NCI-H2196 treated with DMSO at 0.1 percent for 48 hours (cell line): Measurements from ENCODE around the gene LARP1B.
A peak's percentile ranks its signal among the peaks of the same experiment; 100 is the strongest.
"Not testable (repeated sequence)": the region's sequence is repeated elsewhere in the genome, so short reads cannot be mapped to it uniquely, and the experiment has no call there.

ENCODE experiments used
- DNase-seq: peaks from one replicate; lab custom pipeline; 2025; ENCODE audit not compliant: unreplicated experiment; lab: John Stamatoyannopoulos, UW

LARP1B gene

DNA sequence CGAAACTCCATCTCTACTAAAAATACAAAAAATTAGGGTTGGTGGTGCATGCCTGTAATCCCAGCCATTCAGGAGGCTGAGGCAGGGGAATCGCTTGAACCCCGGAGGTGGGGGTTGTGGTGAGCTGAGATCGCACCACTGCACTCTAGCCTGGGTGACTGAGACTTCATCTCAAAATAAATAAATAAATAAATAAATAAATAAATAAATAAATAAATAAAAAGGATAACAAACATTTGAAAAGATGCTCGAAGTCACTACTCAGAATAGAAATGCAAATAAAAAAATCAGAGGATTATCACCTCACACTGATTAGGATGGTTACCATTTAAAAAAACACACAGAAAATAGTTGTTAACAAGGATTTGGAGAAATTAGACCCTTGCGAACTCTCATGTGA, 73.8 kb downstream of the LARP1B start:
- no peak for DNase-seq

DNA sequence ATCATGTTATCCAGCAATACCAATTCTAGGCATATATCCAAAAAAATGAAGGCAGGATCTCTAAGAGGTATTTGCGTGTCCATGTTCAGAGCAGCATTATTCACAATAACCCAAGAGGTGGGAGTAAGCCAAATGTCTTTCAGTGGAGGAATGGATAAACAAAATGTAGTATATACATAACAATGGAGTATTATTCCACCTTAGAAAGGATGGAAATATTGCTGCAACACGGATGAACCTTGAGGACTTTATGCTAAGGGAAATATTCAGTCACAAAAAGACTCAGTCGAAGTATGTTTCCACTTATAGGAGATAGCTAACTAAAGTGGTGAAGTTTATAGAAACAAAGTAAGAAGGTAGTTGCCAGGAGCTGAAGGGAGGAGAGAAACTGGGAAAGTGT, 74.3 kb downstream of the LARP1B start:
- no peak for DNase-seq

DNA sequence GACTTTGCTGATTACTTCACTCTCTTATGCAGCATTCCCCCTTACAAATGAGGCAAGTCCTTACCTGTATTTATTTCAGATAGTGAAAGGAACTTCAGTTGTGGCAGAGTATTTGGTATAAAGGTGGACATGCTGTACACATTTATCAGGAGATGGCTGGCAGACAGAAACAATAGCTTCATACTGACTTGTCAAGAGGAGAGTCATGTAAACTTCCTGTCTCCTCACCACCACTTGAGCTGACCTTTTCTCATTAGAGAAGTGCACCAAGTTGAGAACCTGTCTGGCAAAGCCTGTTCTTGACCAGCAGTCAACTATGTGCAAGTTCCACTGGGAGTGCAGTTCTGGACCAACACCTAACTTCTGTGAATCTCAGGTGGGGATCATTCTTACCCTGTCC, 80.8 kb downstream of the LARP1B start:
- no peak for DNase-seq

DNA sequence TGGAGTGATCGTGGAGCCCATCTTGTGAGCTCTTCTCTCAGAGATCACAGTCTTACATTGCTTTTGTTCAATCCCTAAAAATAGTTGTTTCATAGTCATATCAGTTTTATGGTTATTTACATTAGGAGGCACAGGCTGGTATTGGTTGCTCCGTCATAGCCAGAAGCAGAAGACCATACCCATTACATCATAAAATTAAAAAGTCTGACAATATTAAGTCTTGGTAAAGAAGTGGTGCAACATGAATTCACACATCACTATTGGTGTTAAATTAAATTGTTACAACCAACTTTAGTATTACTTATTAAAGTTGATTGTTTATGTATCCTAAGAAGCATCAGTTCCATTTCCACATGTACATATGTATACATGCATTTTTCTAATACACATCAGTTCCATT, 84.6 kb downstream of the LARP1B start:
- DNase-seq = no peak

DNA sequence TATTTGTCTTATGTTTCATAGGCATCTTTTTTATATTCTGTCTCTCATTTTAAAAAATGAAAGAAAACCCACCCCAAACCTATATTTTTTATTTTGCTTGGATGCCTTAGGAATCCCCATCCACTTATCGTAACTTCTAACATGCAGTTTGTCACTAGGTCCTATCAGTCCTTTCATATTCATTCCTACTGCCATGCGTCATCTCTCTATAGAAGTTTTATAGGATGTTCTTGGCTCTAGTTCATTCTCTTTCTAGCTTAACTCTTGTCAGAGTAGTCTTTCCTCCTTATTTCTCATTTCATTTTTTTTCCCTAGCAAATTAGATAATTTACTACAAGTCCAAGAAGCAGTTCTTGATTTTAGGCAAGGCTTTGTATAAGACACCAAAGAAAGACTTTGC, 92.7 kb downstream of the LARP1B start:
- no peak for DNase-seq

DNA sequence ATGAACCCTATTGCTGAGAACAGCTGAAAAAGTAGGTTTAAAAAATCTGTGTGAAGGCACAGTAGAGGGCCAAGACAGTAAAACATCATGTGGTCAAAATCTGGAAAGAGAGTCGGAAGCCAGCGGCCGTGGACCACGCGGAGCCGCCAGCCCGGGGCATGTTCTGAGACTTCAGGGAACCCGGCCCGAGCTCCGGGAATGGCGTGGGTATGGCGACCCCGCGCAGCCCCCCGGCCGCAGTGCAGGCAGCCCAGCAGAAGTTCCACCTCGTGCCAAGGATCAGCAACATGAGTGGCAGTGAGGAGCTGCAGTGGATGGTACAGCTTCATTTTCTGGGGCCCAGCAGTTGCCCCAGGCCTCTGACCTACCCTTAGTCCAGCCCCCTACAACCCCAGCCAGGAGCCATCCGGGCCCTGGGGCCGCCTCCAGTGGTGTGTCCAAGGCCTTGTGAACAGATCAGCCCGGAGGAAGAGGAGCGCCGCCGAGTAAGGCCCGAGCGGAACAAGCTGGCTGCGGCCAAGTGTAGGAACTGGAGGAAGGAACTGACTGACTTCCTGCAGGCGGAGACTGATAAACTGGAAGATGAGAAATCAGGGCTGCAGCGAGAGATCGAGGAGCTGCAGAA, 94.2 kb downstream of the LARP1B start:
- no peak for DNase-seq

DNA sequence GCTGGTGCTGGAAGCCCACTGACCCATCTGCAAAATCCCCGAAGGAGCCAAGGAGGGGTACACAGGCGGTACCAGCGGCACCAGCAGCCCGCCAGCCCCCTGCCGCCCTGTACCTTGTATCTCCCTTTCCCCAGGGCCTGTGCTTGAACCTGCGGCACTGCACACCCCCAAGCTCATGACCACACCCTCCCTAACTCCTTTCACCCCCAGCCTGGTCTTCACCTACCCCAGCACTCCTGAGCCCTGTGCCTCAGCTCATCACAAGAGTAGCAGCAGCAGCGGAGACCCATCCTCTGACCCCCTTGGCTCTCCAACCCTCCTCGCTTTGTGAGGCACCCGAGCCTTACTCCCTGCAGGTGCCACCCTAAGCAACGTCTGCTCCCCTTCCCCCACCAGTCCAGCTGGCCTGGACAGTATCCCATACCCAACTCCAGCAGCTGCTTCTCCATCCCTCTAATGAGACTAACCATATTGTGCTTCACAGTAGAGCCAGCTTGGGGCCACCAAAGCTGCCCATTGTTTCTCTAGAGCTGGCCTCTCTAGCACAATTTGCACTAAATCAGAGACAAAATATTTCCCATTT, 94.9 kb downstream of the LARP1B start:
- no peak for DNase-seq

DNA sequence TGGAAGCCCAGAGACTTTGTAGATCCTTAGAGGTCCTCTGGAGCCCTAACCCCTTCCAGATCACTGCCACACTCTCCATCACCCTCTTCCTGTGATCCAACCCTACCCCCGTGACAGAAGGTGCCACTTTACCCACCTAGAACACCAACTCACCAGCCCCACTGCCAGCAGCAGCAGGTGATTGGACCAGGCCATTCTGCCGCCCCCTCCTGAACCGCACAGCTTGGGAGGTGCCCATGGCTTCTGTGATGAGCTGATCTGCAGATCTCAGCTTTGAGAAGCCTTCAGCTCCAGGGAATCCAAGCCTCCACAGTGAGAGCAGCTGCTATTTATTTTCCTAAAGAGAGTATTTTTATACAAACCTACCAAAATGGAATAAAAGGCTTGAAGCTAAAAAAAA, 95.4 kb downstream of the LARP1B start:
- DNase-seq = not testable (repeated sequence)

DNA sequence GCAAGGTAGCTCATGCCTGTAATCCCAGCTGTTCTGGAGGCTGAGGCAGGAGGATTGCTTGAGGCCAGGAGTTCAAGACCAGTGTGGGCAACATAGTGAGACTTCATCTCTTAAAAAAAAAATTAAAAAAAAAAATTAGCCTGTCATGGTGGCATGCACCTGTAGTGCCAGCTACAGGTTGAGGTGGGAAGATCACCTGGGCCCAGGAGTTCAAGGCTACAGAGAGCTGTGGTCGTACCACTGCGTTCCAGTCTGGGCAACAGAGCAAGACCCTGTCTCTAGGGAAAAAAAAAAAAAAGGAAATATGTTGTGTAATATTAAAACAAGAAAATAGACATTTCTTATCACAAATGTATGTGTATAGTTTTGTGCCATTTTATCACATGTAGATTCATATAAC, 97.8 kb downstream of the LARP1B start:
- DNase-seq = no peak

DNA sequence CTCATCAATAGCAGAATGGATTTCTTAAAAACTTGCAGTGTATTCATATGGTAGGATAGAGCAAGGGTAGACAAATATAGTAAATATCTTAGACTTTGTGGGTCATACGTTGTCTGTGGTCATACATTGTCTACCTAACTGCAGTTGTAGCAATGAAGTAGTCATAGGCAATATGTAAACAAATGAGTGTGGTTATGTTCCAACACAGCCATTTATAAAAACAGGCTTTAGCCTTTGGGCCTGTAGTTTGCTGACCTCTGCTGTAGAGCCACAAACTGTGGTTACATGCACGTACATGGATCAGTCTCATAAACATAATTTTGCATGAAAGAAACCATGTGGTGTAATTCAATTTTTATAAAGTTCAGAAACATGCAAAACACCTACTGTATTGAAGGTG, 98.9 kb downstream of the LARP1B start:
- no peak for DNase-seq

DNA sequence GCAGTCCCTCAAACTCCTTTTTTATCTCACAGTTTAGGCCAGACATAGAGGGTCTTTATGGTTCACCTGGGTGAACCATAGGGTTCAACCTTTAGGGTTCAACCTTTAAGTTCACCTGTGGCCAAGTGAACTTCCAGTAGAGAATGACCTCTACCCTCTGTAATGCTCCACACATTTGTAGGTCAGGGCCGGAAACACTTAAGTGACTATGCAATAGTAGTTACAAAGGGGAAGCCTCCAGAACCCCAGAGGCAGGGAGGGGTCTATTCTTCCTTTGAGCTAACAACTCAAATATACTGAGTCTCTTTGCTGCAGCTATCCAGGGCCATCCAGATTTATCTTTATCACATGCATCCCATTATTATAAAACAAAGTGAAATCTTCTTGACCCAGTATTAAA, 100.0 kb downstream of the LARP1B start:
- no peak for DNase-seq

DNA sequence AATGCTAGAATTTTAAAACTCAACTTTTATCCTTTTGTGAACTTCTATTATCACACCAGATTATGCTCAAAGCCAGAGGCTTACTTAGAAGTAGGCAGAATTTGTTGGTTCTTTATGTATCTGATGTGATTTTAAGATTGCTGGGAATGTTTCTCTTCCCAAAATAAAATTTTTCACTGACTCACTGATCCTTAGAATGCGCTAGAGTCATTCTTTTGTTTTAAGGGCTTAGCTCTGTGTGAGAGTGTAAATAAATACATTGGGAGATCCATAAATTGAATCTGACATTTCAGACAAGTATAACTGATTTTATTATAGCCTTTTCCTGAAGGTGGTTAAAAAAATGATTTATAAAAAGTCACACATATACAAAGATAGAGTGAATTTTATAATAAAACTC, 101.3 kb downstream of the LARP1B start:
- no peak for DNase-seq

DNA sequence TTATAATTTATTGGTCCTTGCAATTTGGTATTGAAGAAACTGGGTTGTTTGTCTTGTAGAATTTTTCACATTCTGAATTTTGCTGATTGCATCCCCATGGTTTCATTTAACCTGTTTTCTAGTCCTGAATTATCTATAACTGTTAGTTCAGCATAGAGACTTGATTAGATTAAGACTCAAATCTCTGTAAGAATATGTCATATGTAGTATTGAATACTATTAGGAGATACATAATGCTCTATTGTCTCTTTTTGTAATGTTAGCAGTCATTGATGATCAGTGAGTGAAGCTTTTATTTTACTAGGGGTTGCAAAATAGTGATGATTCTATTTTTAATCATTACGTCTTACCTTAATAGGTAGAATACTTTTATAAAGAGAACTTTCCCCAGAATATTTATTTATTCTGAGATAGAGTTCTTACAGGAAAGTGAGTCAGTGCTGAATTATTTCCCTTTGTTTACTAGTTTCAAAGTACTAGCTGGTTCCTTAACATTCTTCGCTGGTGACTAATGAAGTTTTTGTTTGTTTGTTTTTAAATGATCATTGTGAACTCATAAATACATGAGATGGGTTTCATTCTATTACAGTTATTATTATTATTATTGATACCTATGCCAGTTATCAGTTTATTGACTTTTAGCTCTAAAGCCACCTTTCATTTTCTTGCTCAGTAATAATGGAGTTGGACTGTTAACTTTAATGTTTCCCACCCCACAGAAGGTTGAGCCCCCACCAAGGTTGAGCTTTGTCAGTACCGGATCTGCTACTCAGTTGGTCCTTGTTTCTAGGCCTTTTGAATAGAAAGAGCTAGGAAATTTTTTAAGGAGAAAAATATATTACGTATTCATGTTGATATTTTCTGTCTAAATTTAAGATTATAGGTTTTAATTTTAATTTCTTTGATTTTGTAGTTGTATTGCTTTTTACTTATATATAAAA, 102.3 kb downstream of the LARP1B start:
- no peak for DNase-seq

DNA sequence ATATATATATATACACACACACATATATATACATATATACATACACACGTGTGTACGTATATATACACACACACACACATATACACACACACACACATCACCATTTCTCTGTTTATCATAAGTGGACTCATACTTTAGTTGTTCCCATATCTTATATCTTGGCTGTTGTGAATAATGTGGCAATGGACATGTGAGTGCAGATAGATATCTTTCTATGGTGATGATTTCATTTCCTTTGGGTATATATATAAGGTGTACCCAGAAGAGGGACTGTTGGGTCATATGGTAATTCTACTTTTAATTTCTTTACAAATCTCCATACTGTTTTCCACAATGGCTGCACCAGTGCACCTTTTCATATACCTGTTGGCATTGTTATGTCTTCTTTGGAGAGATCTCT, 105.9 kb downstream of the LARP1B start:
- DNase-seq = no peak

DNA sequence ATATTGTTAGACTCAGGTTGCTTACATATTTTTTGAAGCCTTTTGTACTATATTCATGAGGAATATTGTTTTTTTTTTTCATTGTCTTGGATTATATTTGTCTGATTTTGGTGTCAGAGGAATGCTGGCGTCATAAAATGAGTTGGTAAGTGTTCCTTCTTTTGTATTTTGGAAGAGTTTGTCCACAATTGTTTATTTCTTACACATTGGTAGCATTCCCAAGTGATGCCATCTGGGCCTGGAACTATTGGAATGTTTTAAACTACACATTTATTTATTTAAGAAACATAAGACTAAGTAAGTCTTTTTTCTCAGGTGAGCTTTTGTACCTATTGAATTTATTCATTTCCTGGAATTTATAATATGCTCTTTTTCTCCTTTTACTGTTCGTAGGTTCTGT, 107.6 kb downstream of the LARP1B start:
- DNase-seq = no peak

DNA sequence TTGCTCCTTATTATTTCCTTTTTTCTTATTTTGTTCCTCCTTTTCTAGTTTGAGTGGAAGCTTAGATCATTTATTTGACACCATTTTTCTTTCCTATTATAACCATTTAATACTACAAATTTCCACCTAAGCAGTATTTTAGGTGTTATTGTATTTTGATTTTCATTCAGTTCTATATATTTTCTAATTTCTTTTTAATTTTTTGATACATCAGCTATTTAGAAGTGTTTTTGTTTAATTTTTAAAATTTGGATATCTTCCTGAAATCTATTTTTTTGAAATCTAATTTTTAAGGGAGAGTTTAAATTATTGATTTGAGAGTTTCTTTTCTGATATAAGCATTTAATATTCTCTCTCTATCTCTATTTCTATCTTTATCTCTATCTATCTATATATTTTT, 108.1 kb downstream of the LARP1B start:
- no peak for DNase-seq

DNA sequence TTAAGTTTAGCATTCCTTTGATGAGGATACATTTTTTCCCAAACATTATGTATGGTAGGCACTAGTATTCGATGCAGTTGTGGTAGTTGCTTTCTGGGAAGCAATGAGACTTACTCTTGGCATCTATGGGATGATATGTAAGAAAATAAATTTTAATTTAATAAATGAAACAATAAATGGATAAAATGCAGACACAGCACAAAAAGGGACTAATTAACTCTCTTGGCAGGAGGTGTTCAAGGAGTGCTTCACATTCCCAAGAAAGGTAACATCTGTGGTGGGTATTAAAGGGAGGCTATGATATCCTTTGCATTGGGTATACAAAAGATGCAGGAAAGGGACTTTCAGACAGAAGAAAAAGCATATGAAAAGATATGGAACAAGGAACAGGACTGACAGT, 115.5 kb downstream of the LARP1B start:
- DNase-seq = no peak

DNA sequence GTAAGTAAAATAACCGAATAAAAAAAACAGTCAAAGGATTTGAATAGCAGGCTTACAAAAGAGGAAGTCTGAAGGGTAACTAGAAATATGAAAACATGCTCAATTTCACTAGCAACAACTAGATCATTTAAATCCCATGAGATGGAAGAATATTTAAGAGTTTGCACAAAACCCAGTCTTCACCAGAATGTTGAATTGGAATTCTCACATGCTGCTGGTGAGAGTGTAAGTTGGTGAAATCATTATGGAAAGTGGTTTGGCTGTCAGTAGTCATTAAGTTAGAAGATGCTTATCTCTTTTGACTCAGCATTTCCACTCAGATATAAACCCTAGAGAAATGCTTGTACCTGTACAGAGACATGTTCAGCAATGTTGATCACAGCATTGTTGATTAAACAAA, 116.4 kb downstream of the LARP1B start:
- DNase-seq = no peak

DNA sequence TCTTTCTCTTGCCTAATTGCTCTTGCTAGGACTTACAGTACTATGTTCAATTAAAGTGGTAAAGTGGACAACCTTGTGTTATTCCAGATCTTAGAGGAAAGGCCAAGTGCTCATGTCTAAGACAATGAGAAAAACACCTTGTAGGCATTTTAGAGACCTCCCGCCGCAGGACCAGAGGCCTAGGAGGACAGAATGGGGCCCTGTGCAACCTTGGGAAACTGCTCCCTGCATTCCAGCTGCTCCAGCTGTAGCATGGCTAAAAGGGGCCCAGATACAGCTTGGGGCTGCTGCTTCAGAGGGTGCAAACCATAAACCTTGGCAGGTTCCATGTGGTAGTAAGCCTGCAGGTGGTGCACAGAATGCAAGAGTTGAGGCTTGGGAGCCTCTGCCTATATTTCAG, 125.5 kb downstream of the LARP1B start:
- DNase-seq = no peak

DNA sequence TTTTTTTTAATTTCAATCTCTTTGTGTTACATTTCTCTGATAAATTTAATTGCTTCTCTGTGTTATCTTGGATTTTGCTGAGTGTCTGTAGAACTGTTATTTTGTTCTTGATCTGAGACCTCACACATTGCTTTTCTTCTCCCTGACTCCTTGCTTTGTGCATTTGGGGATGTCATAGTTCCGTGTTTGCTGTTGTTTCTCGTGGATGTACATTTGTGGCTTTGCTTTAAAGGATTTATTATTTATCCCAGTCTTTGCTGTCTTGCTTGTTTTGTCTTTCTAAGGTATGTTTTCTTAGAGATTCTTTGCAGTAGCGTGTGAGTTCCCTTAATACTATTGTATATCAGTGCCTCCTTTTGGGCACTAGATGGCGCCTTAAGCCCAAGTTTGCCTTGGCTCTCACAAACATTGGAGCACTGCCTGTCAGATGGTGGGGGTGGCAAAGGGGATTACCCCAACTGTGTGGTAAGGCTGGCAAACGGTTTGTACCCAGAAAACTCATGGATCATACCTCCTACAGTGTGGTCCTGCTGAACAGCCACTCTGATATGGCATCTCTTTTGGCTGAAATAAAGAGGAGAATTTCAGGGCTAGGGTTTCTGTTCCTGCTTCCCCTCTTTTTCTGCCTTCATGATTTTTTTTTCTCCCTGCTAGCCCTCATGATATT, 130.1 kb downstream of the LARP1B start:
- peak; percentile 6 for DNase-seq

DNA sequence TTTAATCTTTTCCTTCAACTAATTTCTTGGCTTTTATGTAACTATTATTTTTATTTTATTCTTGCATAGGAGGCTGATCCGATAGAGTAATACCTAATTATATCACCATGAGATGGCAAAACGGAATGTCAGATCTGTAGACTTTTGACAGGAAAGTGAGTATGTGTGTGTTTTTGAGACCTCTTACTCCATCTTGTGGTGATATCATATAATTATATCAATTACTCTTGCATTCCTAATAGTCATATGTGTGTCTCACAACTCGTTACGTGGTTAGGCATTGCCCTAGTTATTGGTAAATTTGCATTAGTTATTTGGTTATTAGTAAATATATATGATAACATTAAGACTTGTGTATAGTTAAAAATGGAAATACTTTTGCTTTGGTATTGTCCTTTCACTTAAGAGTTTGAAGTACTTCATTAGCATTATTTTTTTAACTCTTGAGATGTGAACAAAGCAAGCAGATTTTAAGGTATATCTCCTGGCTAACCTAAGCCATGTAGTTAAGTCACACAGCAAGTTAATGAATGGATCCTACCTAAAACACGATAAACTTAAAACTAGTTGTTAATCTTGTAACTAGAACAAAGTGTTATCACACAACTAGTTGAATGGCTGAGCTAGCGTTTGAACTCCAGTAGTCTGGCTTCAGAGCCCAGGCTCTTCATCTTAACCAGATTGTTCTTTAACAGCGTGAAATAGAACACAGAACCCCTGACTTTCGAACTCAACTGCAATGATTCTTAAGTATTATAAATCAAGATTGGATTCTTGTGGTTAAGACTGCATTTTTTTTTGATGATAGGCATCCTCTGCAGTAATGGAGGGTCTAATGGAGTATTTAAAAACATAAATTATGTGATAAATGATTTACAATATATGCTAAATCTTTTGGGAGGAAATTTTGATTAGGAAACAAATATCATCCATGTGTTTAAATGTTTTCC, 159.4 kb downstream of the LARP1B start:
- DNase-seq = no peak
